Stomach (tissue), 9 donors: Measurements from ENCODE around the gene SPOCK2. TPM values are rescaled to one million over a fixed set of nuclear protein-coding genes. Genes with fewer than 3 reads are reported as not detected.
A peak's percentile ranks its signal among the peaks of the same experiment; 100 is the strongest.

Experiments used
- DNase-seq, 2 donors: peaks; one replicate each; pipeline versions ENCODE4 v3.0.0 to v3.0.0-alpha.2; 2013 to 2019
- H3K27ac ChIP-seq, 5 donors: fragments of 200-600 bp in 4 of 5; sonication (generic) in 4 of 5; one replicate each; pipeline ENCODE4 v1.5.1; 2013 to 2019; ENCODE audit warnings: mild to moderate bottlenecking in 1 of 5, moderate library complexity in 1 of 5
- H3K27me3 ChIP-seq, 3 donors: fragments of 200-600 bp; sonication (generic); one replicate each; pipeline ENCODE4 v1.5.1; 2017 to 2019; ENCODE audit warnings: mixed run types in 1 of 3
- H3K36me3 ChIP-seq, 4 donors: fragments of 200-600 bp; sonication (generic); 1 replicate in 3 of 4; 2 replicates in 1 of 4; pipeline ENCODE4 v1.5.1; 2016 to 2019
- H3K4me1 ChIP-seq, 4 donors: fragments of 200-600 bp; sonication (generic); one replicate each; pipeline ENCODE4 v1.5.1; 2016 to 2019
- H3K4me3 ChIP-seq, 4 donors: fragments of 200-600 bp; sonication (generic) in 3 of 4; one replicate each; pipeline ENCODE4 v1.5.1; 2016 to 2019; ENCODE audit warnings: mild to moderate bottlenecking in 1 of 4
- H3K9me3 ChIP-seq, 4 donors: fragments of 200-600 bp; sonication (generic); one replicate each; pipeline ENCODE4 v1.5.1; 2016 to 2019
- CTCF ChIP-seq, 7 experiments: fragments of 450-650 bp in 4 of 7; fragments of 200-600 bp in 3 of 7; sonication (generic) in 3 of 7; IDR thresholded peaks; one replicate each; pipeline ENCODE4 v1.5.1; 2016 to 2019; ENCODE audit warnings: antibody characterized with exemption in 7 of 7, control low read depth in 2 of 7, mild to moderate bottlenecking in 1 of 7
- EP300 ChIP-seq: sonication (generic); formaldehyde crosslinking; IDR thresholded peaks from one replicate; pipeline ENCODE4 v1.6.1; 2017; ENCODE audit warnings: antibody characterized with exemption
- POLR2A ChIP-seq, 4 donors: fragments of 450-650 bp; IDR thresholded peaks; one replicate each; pipeline ENCODE4 v1.6.1; 2016; ENCODE audit warnings: antibody characterized with exemption in 4 of 4, control low read depth in 2 of 4, mild to moderate bottlenecking in 1 of 4, moderate library complexity in 1 of 4
- POLR2AphosphoS5 ChIP-seq, 3 donors: sonication (generic); formaldehyde crosslinking; IDR thresholded peaks; one replicate each; pipeline ENCODE4 v1.6.1; 2016; ENCODE audit warnings: antibody characterized with exemption in 3 of 3
- WGBS, 5 donors: extraction: QIAGEN DNeasy Blood & Tissue Kit in 3 of 5; methylation state at CpG; one replicate each; pipeline versions ENCODE4 v1.1.5 to v1.1.7; 2013 to 2018; 5-methylcytosine and 5-hydroxymethylcytosine counted together
- intact Hi-C: fragments of 100-400 bp; cut with DNase I; formaldehyde crosslinking; loops from one replicate; pipeline ENCODE4 v1.15.1; 2023; ENCODE audit warnings: low total_unique reads
- polyA plus RNA-seq, 3 donors: library from polyadenylated mRNA; stranded (reverse); fragments of 200-250 nt; gene quantifications; one replicate each; pipeline ENCODE4 v1.2.3, GENCODE V29; 2013
- total RNA-seq, 5 donors: library from RNA; depleted of rRNA; stranded (reverse); fragments of >200 nt; gene quantifications; one replicate each; pipeline versions ENCODE4 v1.1.0 to v1.2.3, GENCODE V29; 2014 to 2016
- donor health status: healthy with polysubstance abuse.
- donor health status: Bipolar disorder and iron deficiency.
- donor health status: healthy.

The SPOCK2 gene
- total and polyA plus RNA-seq, 8 donors, result 1.1 to 31.7 (median 4.2) TPM

GRCh38 chr10:72072046-72072445 lies 16.3 kb downstream of the SPOCK2 start:
- Histone ChIP-seq H3K27ac (no peak overlapping the region), H3K27me3 (no peaks in the 10 kb centered on the region), H3K4me3 (no peak overlapping the region), H3K4me1 (peaks cover 0 to 14% (median 3%) of the 10 kb centered on the region in 4 donors), H3K36me3 (no peaks in the 10 kb centered on the region), H3K9me3 (no peaks in the 10 kb centered on the region)
- TF ChIP-seq POLR2A (IDR thresholded peaks at IDR 0.05) (no peak), POLR2AphosphoS5 (IDR thresholded peaks at IDR 0.05) (no peak), CTCF (IDR thresholded peaks at IDR 0.05) (no peak), EP300 (no peak)
- DNase-seq, result no peak
- WGBS, 5 donors, result 92 to 97% (median 94%) methylated on average over 5 of the region's 5 CpGs
- intact Hi-C loops, result no loop called here

GRCh38 chr10:72069751-72070526 lies 18.4 kb downstream of the SPOCK2 start:
- no peak overlapping the region for H3K4me3 ChIP-seq
- DNase-seq, result peak in 1 of 2 donors; percentile 37
- H3K27ac ChIP-seq, result no peak overlapping the region
- no peaks in the 10 kb centered on the region for H3K36me3 ChIP-seq
- no peaks in the 10 kb centered on the region for H3K27me3 ChIP-seq
- peaks cover 0 to 15% (median 3%) of the 10 kb centered on the region in 4 donors for H3K4me1 ChIP-seq
- TF ChIP-seq EP300, result no peak
- TF ChIP-seq POLR2A (IDR thresholded peaks at IDR 0.05), result no peak
- no peak for TF ChIP-seq CTCF (IDR thresholded peaks at IDR 0.05)
- no peak for TF ChIP-seq POLR2AphosphoS5 (IDR thresholded peaks at IDR 0.05)
- WGBS, 5 donors, result 76 to 93% (median 88%) methylated on average over 3 to 7 of the region's 7 CpGs
- H3K9me3 ChIP-seq, result no peaks in the 10 kb centered on the region
- intact Hi-C loops, result no loop called here

GRCh38 chr10:72068901-72069446 lies 19.4 kb downstream of the SPOCK2 start:
- no peaks in the 10 kb centered on the region for H3K27me3 ChIP-seq
- H3K9me3 ChIP-seq, result no peaks in the 10 kb centered on the region
- 55 to 67% (median 62%) methylated on average over 12 of the region's 12 CpGs for WGBS, 5 donors
- peaks cover 0 to 3% (median 0%) of the 10 kb centered on the region in 4 donors for H3K36me3 ChIP-seq
- H3K27ac ChIP-seq, result no peak overlapping the region
- intact Hi-C loops, result no loop called here
- TF ChIP-seq EP300 (no peak), POLR2AphosphoS5 (IDR thresholded peaks at IDR 0.05) (no peak), POLR2A (IDR thresholded peaks at IDR 0.05) (no peak), CTCF (IDR thresholded peaks at IDR 0.05) (no peak)
- peaks cover 0 to 15% (median 3%) of the 10 kb centered on the region in 4 donors for H3K4me1 ChIP-seq
- no peak for DNase-seq
- no peak overlapping the region for H3K4me3 ChIP-seq

- TF ChIP-seq CTCF (IDR thresholded peaks at IDR 0.05) (no peak), EP300 (no peak), POLR2A (IDR thresholded peaks at IDR 0.05) (no peak), POLR2AphosphoS5 (IDR thresholded peaks at IDR 0.05) (no peak)
- intact Hi-C loops, result no loop called here
- 93 to 99% (median 96%) methylated on average over 9 to 11 of the region's 11 CpGs for WGBS, 5 donors
- Histone ChIP-seq H3K4me1 (peaks cover 0 to 15% (median 3%) of the 10 kb centered on the region in 4 donors), H3K27me3 (no peaks in the 10 kb centered on the region), H3K9me3 (no peaks in the 10 kb centered on the region), H3K4me3 (no peak overlapping the region), H3K36me3 (peaks cover 0 to 4% (median 0%) of the 10 kb centered on the region in 4 donors), H3K27ac (no peak overlapping the region)
- DNase-seq, result no peak
Measured at GRCh38 chr10:72068126-72068765, 20.1 kb downstream of the SPOCK2 start.
